SK-N-DZ (cell line): ENCODE measurements around the gene CHCHD2.
A peak's percentile ranks its signal among the peaks of the same experiment; 100 is the strongest.
"Not testable (repeated sequence)": the region's sequence is repeated elsewhere in the genome, so short reads cannot be mapped to it uniquely, and the experiment has no call there.

Experiments used
- DNase-seq: peaks from one replicate; pipeline ENCODE4 v3.0.0-alpha.2; 2015; ENCODE audit warnings: low spot score
- small RNA-seq, 2 experiments: library from RNA; depleted of rRNA; stranded (forward); fragments of <200 nt; gene quantifications; one replicate each; pipeline ENCODE3, GENCODE V24; 2014

The CHCHD2 gene

DNA sequence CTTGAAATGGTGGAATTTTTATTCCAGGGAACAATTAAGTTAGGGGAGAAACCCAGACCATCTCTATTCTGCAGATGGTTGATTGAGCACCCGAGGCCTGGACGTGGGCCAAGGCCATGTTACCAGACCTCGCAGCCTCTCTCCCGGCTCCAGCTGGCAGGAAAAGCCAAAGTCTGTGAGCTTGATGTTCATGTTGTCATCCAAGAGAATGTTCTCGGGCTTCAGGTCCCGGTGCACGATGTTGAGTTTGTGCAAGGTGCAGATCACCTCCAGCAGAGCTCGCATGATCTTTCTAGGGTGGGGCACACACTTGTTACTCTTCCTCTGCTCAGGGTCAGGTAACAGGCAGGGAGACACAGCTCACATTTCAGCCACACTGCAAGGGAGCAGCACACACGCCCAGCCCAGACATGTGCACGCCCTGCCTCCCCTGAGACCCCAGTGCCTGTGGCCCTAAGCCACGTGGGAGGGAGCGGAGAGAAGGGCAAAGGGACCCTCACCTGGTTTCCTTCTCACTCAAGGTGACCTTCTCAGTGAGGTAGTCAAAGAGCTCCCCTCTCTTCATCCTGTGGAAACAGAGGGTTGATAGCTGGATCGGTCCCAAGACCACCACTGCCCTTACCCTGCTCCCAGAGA is 23.0 kb downstream of the CHCHD2 start:
- DNase-seq = peak; percentile 28

DNA sequence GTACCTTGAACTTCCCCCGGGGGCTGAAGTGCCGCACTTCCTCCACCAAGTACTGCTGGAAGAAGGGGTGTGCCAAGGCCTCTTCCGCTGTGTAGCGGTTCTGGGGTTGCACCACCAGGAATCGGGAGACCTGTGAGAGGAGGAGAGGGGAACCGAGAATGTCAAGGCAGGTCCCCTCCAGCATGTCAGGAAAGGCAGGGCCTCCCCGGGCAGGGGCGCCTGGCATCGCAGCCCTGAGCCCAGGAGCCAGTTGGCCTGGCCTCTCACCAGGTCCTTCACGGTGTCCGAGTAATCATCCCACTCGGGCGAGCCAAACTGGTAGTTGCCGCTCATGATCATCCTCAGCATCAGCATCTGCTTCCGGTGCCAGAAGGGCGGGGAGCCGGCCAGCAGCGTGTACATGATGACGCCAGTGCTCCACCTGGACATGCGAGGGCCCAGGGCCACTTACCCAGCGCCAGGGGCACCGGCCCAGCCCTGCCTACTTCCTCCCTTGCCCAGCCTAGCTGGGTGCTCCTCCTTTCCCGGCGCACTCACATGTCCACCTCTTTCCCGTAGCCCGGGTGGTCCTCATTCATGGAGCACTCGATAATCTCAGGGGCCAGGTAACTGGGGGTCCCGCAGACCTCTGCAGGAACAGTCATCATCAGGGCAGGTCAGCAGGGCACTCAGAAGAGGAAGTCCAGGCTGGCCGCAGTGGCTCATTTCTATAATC is 24.5 kb downstream of the CHCHD2 start:
- no peak for DNase-seq

DNA sequence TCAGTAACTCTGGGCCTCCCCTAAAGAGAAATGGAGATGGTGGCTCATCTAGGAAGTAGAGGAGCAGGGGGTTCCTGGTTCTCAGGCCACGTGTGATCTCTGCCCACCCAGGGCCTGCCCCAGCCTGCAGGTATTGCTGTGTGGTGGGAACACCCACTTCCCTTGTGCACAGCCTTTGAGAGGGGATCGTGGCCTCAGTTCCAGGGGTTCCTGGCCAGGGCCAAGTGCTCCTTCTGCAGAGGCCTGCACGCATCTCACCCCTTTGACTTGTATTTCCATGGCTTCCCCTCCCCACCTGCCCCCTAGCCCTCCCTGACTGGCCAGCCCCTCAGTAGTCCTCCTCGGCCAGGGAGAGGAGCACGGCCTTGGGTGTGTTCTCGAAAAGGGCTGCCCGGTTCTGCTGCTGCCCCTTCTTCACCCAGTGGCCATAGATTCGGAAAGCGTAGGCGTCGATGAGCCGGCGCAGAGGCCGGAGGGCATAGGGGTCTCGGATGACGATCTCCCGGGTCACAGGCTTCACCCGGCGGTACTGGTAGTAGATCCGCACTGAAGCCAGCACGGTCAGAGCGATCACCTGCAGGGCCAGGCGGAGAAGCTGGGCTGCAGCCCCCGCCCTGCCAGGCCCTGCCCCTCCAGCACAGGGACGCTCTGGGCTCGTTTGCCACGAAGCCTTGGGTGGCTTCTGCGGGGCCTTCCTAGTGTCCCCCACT is 25.4 kb downstream of the CHCHD2 start:
- not testable (repeated sequence) for DNase-seq

DNA sequence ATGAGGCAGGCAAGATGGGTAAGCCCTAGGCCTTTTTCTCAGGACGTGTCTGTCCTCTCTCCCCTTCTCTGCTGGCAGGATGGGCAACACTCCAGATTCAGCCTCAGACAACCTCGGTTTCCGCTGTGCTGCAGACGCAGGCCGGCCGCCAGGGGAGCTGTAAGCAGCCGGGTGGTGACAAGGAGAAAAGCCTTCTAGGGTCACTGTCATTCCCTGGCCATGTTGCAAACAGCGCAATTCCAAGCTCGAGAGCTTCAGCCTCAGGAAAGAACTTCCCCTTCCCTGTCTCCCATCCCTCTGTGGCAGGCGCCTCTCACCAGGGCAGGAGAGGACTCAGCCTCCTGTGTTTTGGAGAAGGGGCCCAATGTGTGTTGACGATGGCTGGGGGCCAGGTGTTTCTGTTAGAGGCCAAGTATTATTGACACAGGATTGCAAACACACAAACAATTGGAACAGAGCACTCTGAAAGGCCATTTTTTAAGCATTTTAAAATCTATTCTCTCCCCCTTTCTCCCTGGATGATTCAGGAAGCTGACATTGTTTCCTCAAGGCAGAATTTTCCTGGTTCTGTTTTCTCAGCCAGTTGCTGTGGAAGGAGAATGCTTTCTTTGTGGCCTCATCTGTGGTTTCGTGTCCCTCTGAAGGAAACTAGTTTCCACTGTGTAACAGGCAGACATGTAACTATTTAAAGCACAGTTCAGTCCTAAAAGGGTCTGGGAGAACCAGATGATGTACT is 26.7 kb downstream of the CHCHD2 start:
- no peak for DNase-seq

DNA sequence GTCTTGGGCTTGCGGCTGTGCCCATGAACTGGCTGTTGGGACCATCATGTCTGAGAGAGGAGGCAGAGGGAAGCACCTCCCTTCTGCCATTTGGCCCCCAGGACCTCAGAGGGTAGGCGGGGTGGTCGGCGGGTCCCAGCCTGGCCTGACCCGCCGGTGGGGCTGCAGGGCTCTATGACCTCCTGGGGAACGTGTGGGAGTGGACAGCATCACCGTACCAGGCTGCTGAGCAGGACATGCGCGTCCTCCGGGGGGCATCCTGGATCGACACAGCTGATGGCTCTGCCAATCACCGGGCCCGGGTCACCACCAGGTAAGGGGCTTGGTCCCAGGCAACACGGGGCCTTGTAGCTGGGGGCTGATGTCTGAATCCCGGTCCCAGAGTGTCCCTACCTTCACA is 28.1 kb downstream of the CHCHD2 start:
- no peak for DNase-seq

DNA sequence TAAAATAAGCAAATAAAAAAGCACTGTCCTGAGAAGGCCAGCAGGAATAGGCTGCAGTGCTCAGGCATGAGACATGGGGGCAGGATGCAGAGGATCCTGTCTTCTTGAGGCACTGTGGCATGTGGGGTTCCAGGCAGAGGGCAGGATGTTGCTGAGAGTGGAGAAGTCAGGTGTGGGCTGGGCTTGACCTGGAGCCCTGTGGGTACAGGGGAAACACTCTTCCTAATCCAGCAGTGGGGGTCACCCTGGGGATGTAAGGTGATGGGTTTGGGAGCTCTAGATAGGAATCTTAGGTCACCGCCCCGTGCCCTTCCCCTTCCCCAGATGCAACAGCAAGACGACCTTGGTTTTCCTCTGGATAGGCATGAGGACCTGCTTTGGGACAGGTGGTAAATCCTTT is 28.6 kb downstream of the CHCHD2 start:
- no peak for DNase-seq

DNA sequence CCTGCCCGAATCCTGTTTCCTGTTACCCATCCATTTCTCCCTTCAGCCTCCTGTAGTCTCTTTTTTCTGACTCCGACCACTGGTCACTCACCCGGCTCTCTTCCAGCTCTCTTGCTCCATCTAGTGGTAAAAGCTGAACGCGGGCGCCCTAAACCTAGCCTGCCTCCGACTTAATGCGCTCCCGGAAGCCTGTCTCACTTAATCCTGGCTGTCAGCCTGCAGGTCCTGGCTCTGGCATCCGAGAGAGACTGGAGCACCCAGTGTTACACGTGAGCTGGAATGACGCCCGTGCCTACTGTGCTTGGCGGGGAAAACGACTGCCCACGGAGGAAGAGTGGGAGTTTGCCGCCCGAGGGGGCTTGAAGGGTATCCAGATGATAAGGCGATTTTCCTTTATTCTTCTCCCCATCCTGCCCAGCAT is 31.9 kb downstream of the CHCHD2 start:
- peak; percentile 80 for DNase-seq

DNA sequence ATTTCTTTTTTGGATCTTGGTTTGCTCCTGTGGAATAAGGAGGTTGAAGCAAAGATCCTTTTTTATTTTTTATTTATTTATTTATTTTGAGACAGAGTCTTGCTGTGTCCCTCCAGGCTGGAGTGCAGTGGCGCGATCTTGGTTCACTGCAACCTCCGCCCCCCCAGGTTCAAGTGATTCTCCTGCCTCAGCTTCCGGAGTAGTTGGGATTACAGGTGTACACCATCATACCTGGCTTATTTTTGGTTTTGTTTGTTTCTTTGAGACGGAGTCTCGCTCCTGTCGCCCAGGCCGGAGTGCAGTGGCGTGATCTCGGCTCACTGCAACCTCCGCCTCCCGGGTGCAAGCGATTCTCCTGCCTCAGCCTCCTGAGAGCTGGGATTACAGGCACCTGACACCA is 39.9 kb downstream of the CHCHD2 start:
- not testable (repeated sequence) for DNase-seq

DNA sequence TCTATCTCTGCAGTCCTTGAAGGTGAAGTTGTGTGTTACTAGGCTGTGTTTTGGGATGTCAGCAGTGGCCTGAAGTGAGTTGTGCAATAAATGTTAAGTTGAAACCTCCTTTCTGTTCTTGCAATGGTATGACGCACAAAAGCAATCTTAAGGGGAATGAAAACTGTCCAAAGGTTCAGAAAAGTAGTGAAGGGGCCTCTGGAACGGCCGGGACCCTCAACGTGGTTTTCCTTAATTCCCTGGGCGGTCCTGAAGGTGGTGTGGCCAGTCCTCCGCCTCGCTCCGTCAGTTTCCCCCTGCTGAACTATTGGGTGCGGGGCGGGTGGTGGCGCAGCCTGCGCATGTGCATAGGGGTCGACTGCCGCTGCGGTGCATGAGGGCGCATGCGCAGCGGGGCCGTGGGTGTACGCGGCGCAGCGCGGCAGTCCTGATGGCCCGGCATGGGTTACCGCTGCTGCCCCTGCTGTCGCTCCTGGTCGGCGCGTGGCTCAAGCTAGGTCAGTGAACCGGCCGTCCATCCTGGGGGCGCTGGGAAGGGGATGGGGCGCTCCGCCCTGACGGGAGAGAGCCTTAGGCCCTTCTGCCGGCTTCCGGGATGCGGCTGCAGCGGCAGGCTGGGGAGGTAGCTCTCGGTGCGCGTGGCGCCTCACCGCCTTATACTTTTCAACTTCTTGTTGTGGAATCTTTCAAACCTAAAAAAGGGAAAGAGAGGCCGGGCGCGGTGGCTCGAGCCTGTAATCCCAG is 42.2 kb downstream of the CHCHD2 start, which contains the start of gene SUMF2:
SUMF2 (plus strand) TSS at position 405 of the 744 bp plus-strand sequence; CDS start at position 431, 26 bp downstream.
- peak; percentile 91 for DNase-seq

DNA sequence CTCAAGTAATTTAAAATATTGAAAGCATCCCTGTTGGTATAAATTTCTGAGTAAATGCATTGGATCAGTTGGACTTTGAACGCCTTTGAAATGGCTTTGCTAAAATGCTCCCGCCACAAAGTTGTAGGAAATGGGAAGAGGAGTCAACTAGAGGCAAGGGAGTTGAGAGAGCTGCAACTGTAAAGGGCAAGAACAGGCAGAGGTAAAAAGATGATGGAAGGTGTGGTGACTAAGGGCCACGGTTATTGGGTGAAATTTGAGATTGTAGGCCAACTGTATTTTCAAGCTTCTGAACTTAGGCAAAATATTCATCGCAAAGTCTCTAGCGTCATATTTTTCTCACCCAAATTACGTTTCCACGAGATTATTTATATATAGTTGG is 42.8 kb downstream of the CHCHD2 start:
- DNase-seq = peak; percentile 14

DNA sequence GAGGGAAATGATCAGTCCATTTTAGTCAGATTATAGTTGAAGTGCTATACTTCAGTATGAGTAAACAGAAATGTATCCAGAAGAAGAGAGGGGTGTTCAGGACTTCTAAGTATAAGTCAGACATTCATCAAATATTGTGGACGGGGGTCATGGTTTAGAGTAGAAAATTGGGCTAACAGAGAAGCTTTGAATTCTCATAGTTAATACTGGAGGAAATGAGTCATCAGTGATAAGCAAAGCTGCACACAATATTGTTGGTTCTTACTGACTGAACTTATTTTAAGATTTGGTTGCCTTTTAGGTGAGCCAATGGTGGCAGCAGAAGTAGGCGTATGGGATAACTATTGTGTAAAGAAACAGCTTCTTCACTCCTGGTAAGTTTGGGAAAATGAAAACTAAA is 43.9 kb downstream of the CHCHD2 start:
- no peak for DNase-seq

DNA sequence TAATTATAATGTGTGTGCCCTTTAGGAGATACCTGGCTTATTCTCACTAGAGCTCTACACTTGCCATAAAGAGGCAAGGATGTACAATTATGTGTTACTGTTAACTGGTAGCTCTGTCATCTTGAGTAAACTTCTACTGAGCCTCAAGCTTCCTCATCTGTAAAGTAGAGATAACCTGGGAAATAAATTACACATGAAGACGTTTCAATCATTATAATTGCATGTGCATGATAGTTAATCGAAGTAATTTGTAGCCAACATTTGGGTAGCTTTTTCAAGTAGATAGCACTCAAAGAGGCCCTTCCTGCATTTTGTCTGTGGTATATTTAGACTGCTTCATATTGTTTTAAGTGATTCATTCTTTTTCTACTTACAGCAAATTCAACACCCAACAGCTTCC is 52.3 kb downstream of the CHCHD2 start:
- no peak for DNase-seq

DNA sequence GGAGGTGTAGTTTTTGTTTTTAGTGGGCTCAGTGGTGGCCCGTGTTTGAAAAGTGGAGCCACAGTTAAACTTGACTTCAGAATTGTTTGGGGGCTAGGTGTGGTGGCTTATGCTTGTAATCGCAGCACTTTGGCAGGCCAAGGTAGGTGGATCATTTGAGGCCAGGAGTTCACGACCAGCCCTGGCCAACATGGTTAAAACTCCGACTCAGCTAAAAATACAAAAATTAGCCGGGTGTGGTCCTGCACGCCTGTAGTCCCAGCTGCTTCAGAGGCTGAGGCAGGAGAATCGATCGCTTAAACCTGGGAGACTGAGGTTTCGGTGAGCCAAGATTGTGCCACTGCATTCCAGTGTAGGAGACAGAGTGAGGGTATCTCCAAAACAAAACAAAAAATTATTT is 52.9 kb downstream of the CHCHD2 start:
- DNase-seq = no peak

Small RNA genes lying within 50 kb of the gene (small RNA-seq; reads per million reads assigned to genes)
- gene SNORA15 (0.05 to 1.8 reads per million in 2 experiments), gene SNORA22B (0.04 to 0.63 reads per million in 2 experiments)
